ENCODE results near the gene NT5E.

Gene NT5E

DNA sequence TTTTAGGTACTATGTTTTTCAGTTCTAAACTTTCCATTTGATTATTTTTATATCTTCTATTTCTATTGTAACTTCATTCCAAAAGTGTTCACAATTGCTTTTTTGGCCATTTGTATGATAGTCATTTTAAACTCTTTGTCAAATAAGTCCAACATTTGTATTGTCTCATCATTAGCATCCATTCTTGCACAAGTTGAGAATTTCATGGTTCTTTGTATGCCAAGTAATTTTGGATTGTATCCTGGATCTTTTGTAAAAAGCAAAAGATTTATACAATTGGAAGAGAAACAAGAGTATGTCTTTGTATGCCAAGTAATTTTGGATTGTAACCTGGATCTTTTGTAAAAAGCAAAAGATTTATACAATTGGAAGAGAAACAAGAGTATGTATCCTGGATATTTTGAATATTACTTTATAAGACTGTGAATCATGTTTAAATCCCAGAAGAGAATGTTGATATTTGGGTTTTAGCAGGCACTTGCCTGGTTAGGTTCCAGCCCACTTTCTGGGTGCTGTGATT, 36.9 kb upstream of the NT5E start (continued):
- no peak for TF ChIP-seq TSHZ2 (CRISPR knock-in tag; IDR thresholded peaks at IDR 0.05)

GRCh38 chr6:85416049-85416448, 33.8 kb upstream of the NT5E start:
- TF ChIP-seq CREB5 (CRISPR knock-in tag; IDR thresholded peaks at IDR 0.05; ENCODE audit: low read depth): no peak
- no peak for TF ChIP-seq ZFP30 (CRISPR knock-in tag; IDR thresholded peaks at IDR 0.05)
- TF ChIP-seq ZNF70 (CRISPR knock-in tag; IDR thresholded peaks at IDR 0.05): no peak
- no peak for TF ChIP-seq PPARA (CRISPR knock-in tag; IDR thresholded peaks at IDR 0.05; ENCODE audit: borderline replicate concordance)
- TF ChIP-seq ZNF8 (CRISPR knock-in tag; IDR thresholded peaks at IDR 0.05): no peak
- TF ChIP-seq ZNF565 (CRISPR knock-in tag; conservative IDR thresholded peaks at IDR 0.05; ENCODE audit: low read depth): no peak
- no peak for TF ChIP-seq BACH2 (CRISPR knock-in tag; IDR thresholded peaks at IDR 0.05; ENCODE audit: borderline replicate concordance)
- no peak for TF ChIP-seq ZFP3 (CRISPR knock-in tag; IDR thresholded peaks at IDR 0.05)
- no peak for TF ChIP-seq TCF4 (CRISPR knock-in tag; IDR thresholded peaks at IDR 0.05; ENCODE audit: borderline replicate concordance)
- TF ChIP-seq ESRRG (CRISPR knock-in tag; IDR thresholded peaks at IDR 0.05): no peak
- no peak for ATAC-seq

GRCh38 chr6:85416766-85417165, 33.1 kb upstream of the NT5E start:
- TF ChIP-seq, protein P1, sequence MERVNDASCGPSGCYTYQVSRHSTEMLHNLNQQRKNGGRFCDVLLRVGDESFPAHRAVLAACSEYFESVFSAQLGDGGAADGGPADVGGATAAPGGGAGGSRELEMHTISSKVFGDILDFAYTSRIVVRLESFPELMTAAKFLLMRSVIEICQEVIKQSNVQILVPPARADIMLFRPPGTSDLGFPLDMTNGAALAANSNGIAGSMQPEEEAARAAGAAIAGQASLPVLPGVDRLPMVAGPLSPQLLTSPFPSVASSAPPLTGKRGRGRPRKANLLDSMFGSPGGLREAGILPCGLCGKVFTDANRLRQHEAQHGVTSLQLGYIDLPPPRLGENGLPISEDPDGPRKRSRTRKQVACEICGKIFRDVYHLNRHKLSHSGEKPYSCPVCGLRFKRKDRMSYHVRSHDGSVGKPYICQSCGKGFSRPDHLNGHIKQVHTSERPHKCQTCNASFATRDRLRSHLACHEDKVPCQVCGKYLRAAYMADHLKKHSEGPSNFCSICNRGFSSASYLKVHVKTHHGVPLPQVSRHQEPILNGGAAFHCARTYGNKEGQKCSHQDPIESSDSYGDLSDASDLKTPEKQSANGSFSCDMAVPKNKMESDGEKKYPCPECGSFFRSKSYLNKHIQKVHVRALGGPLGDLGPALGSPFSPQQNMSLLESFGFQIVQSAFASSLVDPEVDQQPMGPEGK (CRISPR knock-in tag; IDR thresholded peaks at IDR 0.05; ENCODE audit: borderline replicate concordance): no peak
- TF ChIP-seq BACH2 (CRISPR knock-in tag; IDR thresholded peaks at IDR 0.05; ENCODE audit: borderline replicate concordance): no peak
- TF ChIP-seq, protein P2, sequence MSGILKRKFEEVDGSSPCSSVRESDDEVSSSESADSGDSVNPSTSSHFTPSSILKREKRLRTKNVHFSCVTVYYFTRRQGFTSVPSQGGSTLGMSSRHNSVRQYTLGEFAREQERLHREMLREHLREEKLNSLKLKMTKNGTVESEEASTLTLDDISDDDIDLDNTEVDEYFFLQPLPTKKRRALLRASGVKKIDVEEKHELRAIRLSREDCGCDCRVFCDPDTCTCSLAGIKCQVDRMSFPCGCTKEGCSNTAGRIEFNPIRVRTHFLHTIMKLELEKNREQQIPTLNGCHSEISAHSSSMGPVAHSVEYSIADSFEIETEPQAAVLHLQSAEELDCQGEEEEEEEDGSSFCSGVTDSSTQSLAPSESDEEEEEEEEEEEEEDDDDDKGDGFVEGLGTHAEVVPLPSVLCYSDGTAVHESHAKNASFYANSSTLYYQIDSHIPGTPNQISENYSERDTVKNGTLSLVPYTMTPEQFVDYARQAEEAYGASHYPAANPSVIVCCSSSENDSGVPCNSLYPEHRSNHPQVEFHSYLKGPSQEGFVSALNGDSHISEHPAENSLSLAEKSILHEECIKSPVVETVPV (CRISPR knock-in tag; IDR thresholded peaks at IDR 0.05): no peak
- TF ChIP-seq CREB5 (CRISPR knock-in tag; IDR thresholded peaks at IDR 0.05; ENCODE audit: low read depth): no peak
- TF ChIP-seq ZC3H10 (CRISPR knock-in tag; IDR thresholded peaks at IDR 0.05): no peak
- no peak for TF ChIP-seq GLIS3 (CRISPR knock-in tag; IDR thresholded peaks at IDR 0.05)
- no peak for TF ChIP-seq TSHZ2 (CRISPR knock-in tag; IDR thresholded peaks at IDR 0.05)
- TF ChIP-seq ZFP30 (CRISPR knock-in tag; IDR thresholded peaks at IDR 0.05): no peak
- no peak for TF ChIP-seq CSDC2 (CRISPR knock-in tag; IDR thresholded peaks at IDR 0.05)
- no peak for TF ChIP-seq ESRRG (CRISPR knock-in tag; IDR thresholded peaks at IDR 0.05)
- no peak for TF ChIP-seq ARNTL (CRISPR knock-in tag; IDR thresholded peaks at IDR 0.05; ENCODE audit: borderline replicate concordance, low read depth)
- TF ChIP-seq ISL1 (CRISPR knock-in tag; IDR thresholded peaks at IDR 0.05): no peak
- TF ChIP-seq ZNF70 (CRISPR knock-in tag; IDR thresholded peaks at IDR 0.05): no peak
- no peak for TF ChIP-seq TCF4 (CRISPR knock-in tag; IDR thresholded peaks at IDR 0.05; ENCODE audit: borderline replicate concordance)
- no peak for TF ChIP-seq ZNF565 (CRISPR knock-in tag; conservative IDR thresholded peaks at IDR 0.05; ENCODE audit: low read depth)
- no peak for TF ChIP-seq SNAI2 (CRISPR knock-in tag; IDR thresholded peaks at IDR 0.05)
- no peak for TF ChIP-seq OSR1 (CRISPR knock-in tag; IDR thresholded peaks at IDR 0.05)
- TF ChIP-seq POU6F1 (CRISPR knock-in tag; IDR thresholded peaks at IDR 0.05; ENCODE audit: borderline replicate concordance, low read depth): no peak

More at GRCh38 chr6:85416766-85417165, 33.1 kb upstream of the NT5E start:
- ATAC-seq: no peak
